ENCODE data around the gene STXBP2. TPM values are rescaled to one million over a fixed set of nuclear protein-coding genes. Genes with fewer than 3 reads are reported as not detected.

Gene STXBP2
- total and polyA plus RNA-seq, 4 donors: 25.9 to 32.7 (median 27.2) TPM

GRCh38 chr19:7590256-7590655, 46.7 kb upstream of the STXBP2 start:
- DNase-seq (ENCODE audit: low spot score): no peak
- Histone ChIP-seq H3K27me3 (ENCODE audit: control insufficient read depth in 4 of 4, insufficient read depth in 4 of 4, low read length in 3 of 4) (no peaks in the 10 kb centered on the region), H3K9ac (ENCODE audit: low read depth in 1 of 2, low read length in 2 of 2) (no peak overlapping the region), H3K9me3 (ENCODE audit: control insufficient read depth in 4 of 4, low read length in 3 of 4) (no peaks in the 10 kb centered on the region), H3K4me1 (ENCODE audit: control insufficient read depth in 4 of 4, insufficient read depth in 4 of 4, low read length in 3 of 4) (no peaks in the 10 kb centered on the region), H3K27ac (ENCODE audit: low read depth in 1 of 2, low read length in 2 of 2) (no peak overlapping the region), H3K4me3 (ENCODE audit: low read depth in 1 of 3, low read length in 3 of 3) (no peak overlapping the region), H3K36me3 (ENCODE audit: control insufficient read depth in 4 of 4, insufficient read depth in 3 of 4, low read depth in 1 of 4, low read length in 3 of 4) (no peaks in the 10 kb centered on the region)
- WGBS: 56% methylated on average over 8 of the region's 8 CpGs
- TF ChIP-seq EGR1 (IDR thresholded peaks at IDR 0.05; ENCODE audit: low read depth in 2 of 2): no peak
- no peak for TF ChIP-seq RXRA (IDR thresholded peaks at IDR 0.05)
- no peak for TF ChIP-seq GABPA (IDR thresholded peaks at IDR 0.05 in 1 of 2, conservative IDR thresholded peaks at IDR 0.05 in 1 of 2)
- TF ChIP-seq MAX (IDR thresholded peaks at IDR 0.05): no peak
- TF ChIP-seq FOXA2 (IDR thresholded peaks at IDR 0.05): no peak
- no peak for TF ChIP-seq REST (IDR thresholded peaks at IDR 0.05)
- no peak for TF ChIP-seq ATF3 (IDR thresholded peaks at IDR 0.05)
- TF ChIP-seq NR2F2 (IDR thresholded peaks at IDR 0.05): no peak
- no peak for TF ChIP-seq SP1 (IDR thresholded peaks at IDR 0.05)
- no peak for TF ChIP-seq FOXA1 (IDR thresholded peaks at IDR 0.05)

GRCh38 chr19:7595466-7596133, 41.3 kb upstream of the STXBP2 start, which contains the start of gene CAMSAP3:
TSS of gene CAMSAP3 (plus strand) at chr19:7595863. CDS start at chr19:7596003, 140 bp downstream.
- no peaks in the 10 kb centered on the region for H3K27me3 ChIP-seq (ENCODE audit: control insufficient read depth in 4 of 4, insufficient read depth in 4 of 4, low read length in 3 of 4)
- WGBS: under 1% methylated on average over 78 of the region's 78 CpGs
- DNase-seq (ENCODE audit: low spot score): peak; percentile 70
- H3K36me3 ChIP-seq (ENCODE audit: control insufficient read depth in 4 of 4, insufficient read depth in 3 of 4, low read depth in 1 of 4, low read length in 3 of 4): peaks cover 0 to 2% (median 0%) of the 10 kb centered on the region in 4 donors
- H3K9me3 ChIP-seq (ENCODE audit: control insufficient read depth in 4 of 4, low read length in 3 of 4): no peaks in the 10 kb centered on the region
- TF ChIP-seq GABPA (IDR thresholded peaks at IDR 0.05 in 1 of 2, conservative IDR thresholded peaks at IDR 0.05 in 1 of 2) (no peak), HNF4A (conservative IDR thresholded peaks at IDR 0.05) (no peak), YY1 (IDR thresholded peaks at IDR 0.05) (no peak), NR2F2 (IDR thresholded peaks at IDR 0.05) (no peak), MAX (IDR thresholded peaks at IDR 0.05) (no peak), REST (IDR thresholded peaks at IDR 0.05) (no peak), RAD21 (IDR thresholded peaks at IDR 0.05) (no peak), RXRA (IDR thresholded peaks at IDR 0.05) (no peak), EGR1 (IDR thresholded peaks at IDR 0.05; ENCODE audit: low read depth in 2 of 2) (no peak), ATF3 (IDR thresholded peaks at IDR 0.05) (no peak), ZBTB33 (IDR thresholded peaks at IDR 0.05) (no peak), SP1 (IDR thresholded peaks at IDR 0.05) (no peak), FOXA2 (IDR thresholded peaks at IDR 0.05) (no peak), CTCF (IDR thresholded peaks at IDR 0.05; ENCODE audit: low read depth, low read length, missing input control) (no peak), JUND (IDR thresholded peaks at IDR 0.05) (no peak)
- peaks cover 2 to 13% (median 6%) of the 10 kb centered on the region in 4 donors for H3K4me1 ChIP-seq (ENCODE audit: control insufficient read depth in 4 of 4, insufficient read depth in 4 of 4, low read length in 3 of 4)
- H3K4me3 ChIP-seq (ENCODE audit: low read depth in 1 of 3, low read length in 3 of 3): peak within 1 kb of the TSS; percentile 26 to 97 (median 79)
- peak within 1 kb of the TSS; percentile 22 to 50 for H3K27ac ChIP-seq (ENCODE audit: low read depth in 1 of 2, low read length in 2 of 2)
- peak within 1 kb of the TSS in 1 of 2 donors; percentile 1 for H3K9ac ChIP-seq (ENCODE audit: low read depth in 1 of 2, low read length in 2 of 2)
